Measurements from ENCODE around the gene ADGRL1. TPM values are rescaled to one million over a fixed set of nuclear protein-coding genes. Genes with fewer than 3 reads are reported as not detected.

The ADGRL1 gene
- polyA plus RNA-seq, 3 donors, result 1.7 TPM; not detected in 2

- WGBS (ENCODE audit: insufficient coverage), result under 1% methylated on average over 52 of the region's 61 CpGs
- peak overlapping the region; percentile 100 for H3K27ac Mint-ChIP-seq
Measured at GRCh38 chr19:14118165-14119051, 87.6 kb downstream of the ADGRL1 start.

More at GRCh38 chr19:14118165-14119051, 87.6 kb downstream of the ADGRL1 start:
- no peaks in the 10 kb centered on the region for H3K36me3 ChIP-seq (replicated peaks in 1 of 2; ENCODE audit: control insufficient read depth in 1 of 2, insufficient read depth in 2 of 2, low read length in 2 of 2)
- H3K27ac ChIP-seq (ENCODE audit: low read depth in 1 of 2, low read length in 2 of 2), result peak overlapping the region; percentile 98 to 99
- peak; percentile 96 to 99 (median 96) for DNase-seq
- no peaks in the 10 kb centered on the region for H3K27me3 ChIP-seq (ENCODE audit: control insufficient read depth in 2 of 2, insufficient read depth in 2 of 2, low read length in 2 of 2)
- Mint-ChIP-seq H3K4me1 (peaks cover 58% of the 10 kb centered on the region), H3K27me3 (ENCODE audit: low read depth in 3 of 3) (peaks cover 0 to 1% (median 0%) of the 10 kb centered on the region in 3 donors), H3K36me3 (peaks cover 7 to 27% of the 10 kb centered on the region in 2 donors), H3K9me3 (no peaks in the 10 kb centered on the region), H3K4me3 (peak overlapping the region; percentile 90 to 96)
- H3K9me3 ChIP-seq (replicated peaks in 1 of 2; ENCODE audit: control insufficient read depth in 1 of 2, insufficient read depth in 1 of 2, low read length in 2 of 2), result no peaks in the 10 kb centered on the region
- peak overlapping the region; percentile 54 for H2AFZ ChIP-seq (ENCODE audit: insufficient read depth, low read depth, low read length, poor library complexity, severe bottlenecking)
- H3K4me2 ChIP-seq (replicated peaks; ENCODE audit: extremely low read depth, low read length, poor library complexity, severe bottlenecking), result peak overlapping the region; percentile 99
- intact Hi-C loops (cut with micrococcal nuclease), result loop anchor here (5.0 kb wide), 2 partner anchors 36 to 116 kb away; no protein-coding TSS in a partner anchor
- H3K4me3 ChIP-seq (replicated peaks in 1 of 3; ENCODE audit: low read depth in 2 of 3, low read length in 3 of 3), result peak overlapping the region; percentile 50 to 75 (median 65)
- peaks cover 56 to 62% of the 10 kb centered on the region in 2 donors for H3K4me1 ChIP-seq (ENCODE audit: control insufficient read depth in 1 of 2, insufficient read depth in 2 of 2, low read length in 2 of 2)
- peak overlapping the region; percentile 95 for H3K9ac ChIP-seq (ENCODE audit: insufficient read depth, low read length, poor library complexity, severe bottlenecking)
- H4K20me1 ChIP-seq (ENCODE audit: insufficient read depth, low read length), result peaks cover 35% of the 10 kb centered on the region
- H3K79me2 ChIP-seq (ENCODE audit: insufficient read depth, low read length), result peaks cover 65% of the 10 kb centered on the region
- no peak for TF ChIP-seq CTCF (IDR thresholded peaks at IDR 0.05)
